Gastroesophageal sphincter (tissue), 4 donors: Measurements from ENCODE around the gene GZMM. TPM values are rescaled to one million over a fixed set of nuclear protein-coding genes. Genes with fewer than 3 reads are reported as not detected.

Source experiments
- ATAC-seq: fragments of 150-250 bp; one replicate; pipeline ENCODE4 v1.9.1; 2016; ENCODE audit warnings: mild to moderate bottlenecking, moderate library complexity
- H3K27ac ChIP-seq, 4 donors: fragments of 200-600 bp; sonication (generic) in 3 of 4; 1 replicate in 3 of 4; 2 replicates in 1 of 4; pipeline ENCODE4 v1.5.1; 2016 to 2019
- H3K27me3 ChIP-seq: fragments of 200-600 bp; sonication (generic); one replicate; pipeline ENCODE4 v1.5.1; 2019
- H3K36me3 ChIP-seq, 2 donors: fragments of 200-600 bp; sonication (generic); one replicate each; pipeline ENCODE4 v1.5.1; 2019; ENCODE audit warnings: control low read depth in 1 of 2
- H3K4me1 ChIP-seq, 3 donors: fragments of 200-600 bp; sonication (generic); 1 replicate in 2 of 3; 2 replicates in 1 of 3; pipeline ENCODE4 v1.5.1; 2016 to 2019; ENCODE audit warnings: control low read depth in 2 of 3
- H3K4me3 ChIP-seq, 2 donors: fragments of 200-600 bp; sonication (generic); one replicate each; pipeline ENCODE4 v1.5.1; 2019; ENCODE audit warnings: mild to moderate bottlenecking in 1 of 2, moderate library complexity in 1 of 2
- H3K9me3 ChIP-seq, 3 donors: fragments of 200-600 bp; sonication (generic); one replicate each; pipeline ENCODE4 v1.5.1; 2017 to 2019; ENCODE audit warnings: control low read depth in 2 of 3
- EP300 ChIP-seq: sonication (generic); formaldehyde crosslinking; IDR thresholded peaks from one replicate; pipeline ENCODE4 v1.6.1; 2017; ENCODE audit warnings: antibody characterized with exemption, mild to moderate bottlenecking
- POLR2A ChIP-seq, 2 donors: fragments of 450-650 bp; IDR thresholded peaks; one replicate each; pipeline ENCODE4 v1.6.1; 2017; ENCODE audit warnings: antibody characterized with exemption in 2 of 2, mild to moderate bottlenecking in 2 of 2, moderate library complexity in 1 of 2
- POLR2AphosphoS5 ChIP-seq: sonication (generic); formaldehyde crosslinking; IDR thresholded peaks from one replicate; pipeline ENCODE4 v1.6.1; 2017; ENCODE audit warnings: antibody characterized with exemption
- WGBS, 2 donors: methylation state at CpG; one replicate each; pipeline ENCODE4 v1.1.5; 2018; ENCODE audit warnings: low coverage in 1 of 2; 5-methylcytosine and 5-hydroxymethylcytosine counted together
- total RNA-seq, 4 donors: library from RNA; depleted of rRNA; stranded (reverse); fragments of >200 nt; gene quantifications; one replicate each; pipeline ENCODE4 v1.1.0, GENCODE V29; 2016
- TF ChIP-seq, protein P1 (sequence below), 4 experiments: fragments of 200-600 bp in 2 of 4; fragments of 450-650 bp in 2 of 4; sonication (generic) in 1 of 4; IDR thresholded peaks; one replicate each; pipeline ENCODE4 v1.5.1; 2017 to 2019; ENCODE audit warnings: antibody characterized with exemption in 4 of 4, mild to moderate bottlenecking in 2 of 4, moderate library complexity in 2 of 4

GZMM gene
- total RNA-seq, 4 donors from 2014 or later = 0.62 to 1.8 TPM; not detected in 2

DNA sequence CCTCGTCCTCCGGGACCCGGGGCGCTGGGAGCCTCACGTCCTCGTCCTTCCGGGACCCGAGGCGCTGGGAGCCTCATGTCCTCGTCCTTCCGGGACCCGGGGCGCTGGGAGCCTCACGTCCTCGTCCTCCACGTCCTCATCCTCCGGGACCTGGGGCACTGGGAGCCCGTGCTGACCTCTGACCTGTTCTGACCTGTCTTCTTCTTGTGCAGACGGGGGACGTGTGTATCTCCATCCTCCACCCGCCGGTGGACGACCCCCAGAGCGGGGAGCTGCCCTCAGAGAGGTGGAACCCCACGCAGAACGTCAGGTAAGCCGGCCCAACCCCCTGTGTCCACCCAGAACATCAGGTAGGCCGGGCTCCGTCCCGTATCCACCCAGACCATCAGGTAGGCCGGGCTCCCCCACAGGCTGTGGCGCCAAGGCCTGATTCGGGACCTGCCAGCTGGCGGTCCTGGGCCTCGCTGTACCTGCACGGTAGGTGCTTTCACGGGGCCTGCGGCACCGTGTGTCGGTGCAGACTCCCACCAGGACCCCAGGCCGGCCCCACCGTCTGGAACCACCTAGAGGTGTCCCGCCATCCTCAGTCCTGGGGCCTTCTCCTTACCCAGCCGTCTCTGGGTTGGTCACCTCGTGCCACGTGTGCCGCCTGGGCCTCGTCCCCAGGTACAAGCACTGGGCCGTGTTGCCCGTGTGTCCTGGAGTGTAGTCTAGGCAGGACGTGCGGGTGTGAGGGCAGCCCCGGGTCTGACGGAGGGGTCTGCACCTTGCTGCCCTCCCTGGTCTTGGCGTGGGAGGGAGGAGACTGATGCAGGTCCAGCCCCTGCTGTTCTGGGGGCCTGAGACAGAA lies 7.6 kb upstream of the GZMM start:
- TF ChIP-seq EP300 (no peak), POLR2AphosphoS5 (no peak), POLR2A (IDR thresholded peaks at IDR 0.05) (no peak)
- TF ChIP-seq, protein P1, sequence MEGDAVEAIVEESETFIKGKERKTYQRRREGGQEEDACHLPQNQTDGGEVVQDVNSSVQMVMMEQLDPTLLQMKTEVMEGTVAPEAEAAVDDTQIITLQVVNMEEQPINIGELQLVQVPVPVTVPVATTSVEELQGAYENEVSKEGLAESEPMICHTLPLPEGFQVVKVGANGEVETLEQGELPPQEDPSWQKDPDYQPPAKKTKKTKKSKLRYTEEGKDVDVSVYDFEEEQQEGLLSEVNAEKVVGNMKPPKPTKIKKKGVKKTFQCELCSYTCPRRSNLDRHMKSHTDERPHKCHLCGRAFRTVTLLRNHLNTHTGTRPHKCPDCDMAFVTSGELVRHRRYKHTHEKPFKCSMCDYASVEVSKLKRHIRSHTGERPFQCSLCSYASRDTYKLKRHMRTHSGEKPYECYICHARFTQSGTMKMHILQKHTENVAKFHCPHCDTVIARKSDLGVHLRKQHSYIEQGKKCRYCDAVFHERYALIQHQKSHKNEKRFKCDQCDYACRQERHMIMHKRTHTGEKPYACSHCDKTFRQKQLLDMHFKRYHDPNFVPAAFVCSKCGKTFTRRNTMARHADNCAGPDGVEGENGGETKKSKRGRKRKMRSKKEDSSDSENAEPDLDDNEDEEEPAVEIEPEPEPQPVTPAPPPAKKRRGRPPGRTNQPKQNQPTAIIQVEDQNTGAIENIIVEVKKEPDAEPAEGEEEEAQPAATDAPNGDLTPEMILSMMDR (IDR thresholded peaks at IDR 0.05) = no peak
- no peak overlapping the region for H3K4me3 ChIP-seq
- H3K36me3 ChIP-seq = peaks cover 3 to 54% of the 10 kb centered on the region in 2 donors
- H3K9me3 ChIP-seq = no peaks in the 10 kb centered on the region
- H3K27ac ChIP-seq = no peak overlapping the region
- ATAC-seq = no peak
- H3K27me3 ChIP-seq = no peaks in the 10 kb centered on the region
- no CpG with 5 or more reads among the region's 55 CpGs for WGBS, 2 donors
- H3K4me1 ChIP-seq = peaks cover 0 to 45% (median 21%) of the 10 kb centered on the region in 3 donors

DNA sequence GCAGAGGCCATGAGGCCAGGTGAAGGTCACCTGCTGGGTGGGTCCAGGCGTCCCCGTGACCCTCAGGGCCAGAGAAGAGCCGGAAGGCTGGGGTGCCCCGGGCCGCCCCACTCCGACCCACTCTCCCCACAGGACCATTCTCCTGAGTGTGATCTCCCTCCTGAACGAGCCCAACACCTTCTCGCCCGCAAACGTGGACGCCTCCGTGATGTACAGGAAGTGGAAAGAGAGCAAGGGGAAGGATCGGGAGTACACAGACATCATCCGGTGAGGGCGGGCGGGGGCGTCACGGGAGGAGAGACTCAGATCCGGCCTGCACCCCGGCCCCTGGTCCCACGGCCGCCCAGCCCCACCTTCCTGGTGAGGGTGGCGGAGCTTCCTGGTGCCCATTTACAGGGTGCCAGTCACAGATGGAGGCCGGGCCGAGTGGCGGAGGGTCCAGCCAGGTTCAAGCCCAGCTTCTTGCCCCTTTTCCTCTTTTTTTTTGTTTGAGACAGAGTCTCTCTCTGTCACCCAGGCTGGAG lies 6.9 kb upstream of the GZMM start:
- no peak for TF ChIP-seq EP300
- TF ChIP-seq POLR2A (IDR thresholded peaks at IDR 0.05) = no peak
- TF ChIP-seq, protein P1 (IDR thresholded peaks at IDR 0.05) = no peak
- no peak for TF ChIP-seq POLR2AphosphoS5
- Histone ChIP-seq H3K9me3 (no peaks in the 10 kb centered on the region), H3K4me3 (no peak overlapping the region), H3K27me3 (no peaks in the 10 kb centered on the region), H3K36me3 (peaks cover 3 to 61% of the 10 kb centered on the region in 2 donors), H3K27ac (no peak overlapping the region), H3K4me1 (peaks cover 0 to 45% (median 21%) of the 10 kb centered on the region in 3 donors)
- 100% methylated on average over 3 to 5 of the region's 26 CpGs for WGBS, 2 donors
- no peak for ATAC-seq

DNA sequence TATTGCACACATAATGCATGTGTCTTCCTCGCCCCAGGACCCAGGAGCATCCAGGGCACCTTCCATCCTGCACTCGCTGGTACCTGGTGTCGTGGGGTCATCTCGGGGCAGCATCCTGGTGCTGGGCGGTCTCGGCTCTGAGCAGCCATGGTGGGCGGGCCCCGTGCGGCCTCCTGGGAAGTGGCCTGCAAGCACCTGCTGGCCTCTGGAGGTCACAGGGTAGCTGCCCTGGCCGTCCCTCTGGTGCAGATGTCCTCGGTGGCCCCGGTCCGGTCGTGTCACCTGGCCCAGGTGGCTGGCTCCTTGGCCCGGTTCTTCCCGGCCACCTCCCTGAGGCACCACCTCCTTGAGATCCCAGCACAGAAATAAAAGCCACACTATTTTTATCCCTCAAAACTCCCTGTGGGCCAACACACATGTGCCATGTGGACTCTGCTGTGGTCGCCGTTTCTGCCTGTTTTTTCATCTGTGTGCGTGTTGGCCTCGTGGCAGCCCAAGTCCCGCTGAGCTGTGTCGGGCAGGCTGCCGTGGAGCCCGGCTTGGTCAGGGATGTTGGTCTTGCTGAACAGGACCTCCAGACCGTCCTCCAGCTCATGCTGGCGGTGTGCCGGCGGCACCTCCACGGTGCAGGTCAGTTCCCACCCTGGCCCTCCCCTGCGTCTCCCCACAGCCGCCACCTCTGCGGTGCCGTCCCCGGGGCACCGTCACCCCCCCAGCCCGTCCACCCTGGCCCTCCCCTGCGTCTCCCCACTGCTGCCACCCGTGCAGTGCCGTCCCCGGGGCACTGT lies 5.0 kb upstream of the GZMM start:
- Histone ChIP-seq H3K36me3 (peaks cover 3 to 75% of the 10 kb centered on the region in 2 donors), H3K27ac (no peak overlapping the region), H3K27me3 (no peaks in the 10 kb centered on the region), H3K4me1 (peaks cover 0 to 34% (median 13%) of the 10 kb centered on the region in 3 donors), H3K4me3 (no peak overlapping the region), H3K9me3 (no peaks in the 10 kb centered on the region)
- TF ChIP-seq, protein P1 (IDR thresholded peaks at IDR 0.05) = no peak
- TF ChIP-seq POLR2AphosphoS5 = no peak
- no peak for TF ChIP-seq POLR2A (IDR thresholded peaks at IDR 0.05)
- no peak for TF ChIP-seq EP300
- 49 to 64% methylated on average over 9 to 13 of the region's 40 CpGs for WGBS, 2 donors
- ATAC-seq = no peak

DNA sequence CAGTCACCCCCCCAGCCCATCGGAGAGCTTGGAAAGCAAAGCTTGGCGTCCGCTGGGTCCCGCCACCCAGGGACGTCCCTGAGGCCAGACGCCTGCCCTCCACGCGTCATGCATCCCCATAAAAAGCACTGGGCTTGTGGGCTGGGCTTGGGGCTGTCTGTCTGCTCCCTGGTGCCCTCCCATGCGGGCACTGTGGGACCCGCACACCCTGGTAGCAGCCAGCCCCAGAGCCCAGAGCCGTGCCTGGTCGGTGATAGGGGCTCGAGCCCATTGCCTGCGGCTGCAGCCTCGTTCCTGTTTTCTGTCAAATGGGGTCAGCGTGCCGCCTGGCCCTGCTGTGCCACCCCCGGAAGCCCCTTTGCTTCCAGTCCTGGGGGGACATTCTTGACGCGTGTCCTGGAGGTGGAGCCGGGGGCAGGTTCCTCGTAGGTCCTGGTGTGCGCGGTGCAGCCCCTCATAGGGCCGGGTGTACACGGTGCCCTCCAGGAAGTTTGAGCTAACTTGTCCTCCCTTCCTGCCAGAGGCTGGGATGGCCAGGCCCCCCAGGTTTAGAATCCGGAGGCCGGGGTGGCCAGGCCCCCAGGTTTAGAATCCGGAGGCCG lies 4.3 kb upstream of the GZMM start:
- Histone ChIP-seq H3K27me3 (no peaks in the 10 kb centered on the region), H3K9me3 (no peaks in the 10 kb centered on the region), H3K36me3 (peaks cover 3 to 75% of the 10 kb centered on the region in 2 donors), H3K4me3 (no peak overlapping the region), H3K4me1 (peaks cover 0 to 33% (median 8%) of the 10 kb centered on the region in 3 donors), H3K27ac (no peak overlapping the region)
- no peak for ATAC-seq
- WGBS, 2 donors = no CpG with 5 or more reads among the region's 30 CpGs
- TF ChIP-seq, protein P1 (IDR thresholded peaks at IDR 0.05) = no peak
- TF ChIP-seq EP300 (no peak), POLR2A (IDR thresholded peaks at IDR 0.05) (no peak), POLR2AphosphoS5 (no peak)
